A549 (cell line): ENCODE results near the gene GTF3A.

Experiments used
- CBX2 ChIP-seq: fragments of 200-600 bp; sonication (generic); IDR thresholded peaks from 2 replicates; pipeline ENCODE4 v1.6.1; 2016; ENCODE audit warnings: low read depth, mild to moderate bottlenecking, borderline replicate concordance
- EP300 ChIP-seq, 2 experiments: fragments of >200 bp; sonication (Bioruptor Twin); formaldehyde crosslinking; IDR thresholded peaks; 2 replicates in 1 of 2; 3 replicates in 1 of 2; pipeline ENCODE4 v1.6.1; 2016 to 2017
- NFE2L2 ChIP-seq: fragments of 150-350 bp; conservative IDR thresholded peaks from 2 replicates; pipeline ENCODE4 v1.6.1; 2014; ENCODE audit warnings: low read length
- TF ChIP-seq, protein P1 (sequence below): IDR thresholded peaks from 2 replicates; pipeline ENCODE4 v1.6.1; 2012
- TF ChIP-seq, protein P2 (sequence below): fragments of 250-450 bp; sonication (Bioruptor Pico); IDR thresholded peaks from 2 replicates; pipeline ENCODE4 v1.5.0; 2021; ENCODE audit warnings: mild to moderate bottlenecking, moderate library complexity, borderline replicate concordance
- TF ChIP-seq, protein P3 (sequence below): IDR thresholded peaks from 2 replicates; pipeline ENCODE4 v1.6.1; 2012; ENCODE audit warnings: low read depth, borderline replicate concordance
- TF ChIP-seq, protein P4 (sequence below): fragments of >200 bp; sonication (Bioruptor Twin); formaldehyde crosslinking; IDR thresholded peaks from 3 replicates; pipeline ENCODE4 v1.5.1; 2016

DNA sequence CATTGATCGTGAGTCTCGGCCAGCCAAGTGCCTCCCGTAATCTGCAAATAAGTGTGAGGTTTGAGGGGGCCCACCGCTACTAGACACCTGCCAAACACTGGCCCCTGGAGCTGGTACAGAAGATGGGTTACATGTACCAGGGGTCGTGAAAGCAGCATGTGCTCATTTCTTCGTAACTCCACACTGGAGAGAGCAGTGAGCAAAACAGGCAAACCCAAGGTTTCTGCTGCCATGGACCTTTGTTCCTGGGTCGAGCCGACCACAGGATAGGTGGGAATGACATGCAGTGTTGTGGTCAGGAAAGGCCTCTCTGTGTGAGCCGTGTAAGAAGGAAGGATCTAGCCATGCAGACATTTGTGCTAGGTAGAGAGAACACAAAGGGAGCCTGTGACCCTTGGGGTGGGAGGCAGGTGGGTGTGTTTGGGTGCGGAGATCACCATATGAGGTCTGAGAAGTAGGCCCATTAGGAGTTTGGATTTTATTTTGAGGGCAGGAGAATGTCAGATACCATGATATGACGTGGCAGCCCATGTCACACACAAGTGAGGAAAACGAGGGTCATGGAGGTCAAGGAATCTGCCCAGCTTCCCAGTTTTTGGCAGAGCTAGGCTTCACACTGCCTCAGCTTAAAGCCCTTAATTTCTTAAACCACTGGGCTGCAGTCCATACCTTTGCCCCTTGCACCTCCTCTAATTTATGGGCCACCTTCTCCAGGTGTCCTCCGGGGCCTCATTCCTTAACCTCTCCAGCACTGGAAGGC, 919 bp downstream of the GTF3A start:
- no peak for TF ChIP-seq NFE2L2
- TF ChIP-seq CBX2: no peak
- TF ChIP-seq, protein P1, sequence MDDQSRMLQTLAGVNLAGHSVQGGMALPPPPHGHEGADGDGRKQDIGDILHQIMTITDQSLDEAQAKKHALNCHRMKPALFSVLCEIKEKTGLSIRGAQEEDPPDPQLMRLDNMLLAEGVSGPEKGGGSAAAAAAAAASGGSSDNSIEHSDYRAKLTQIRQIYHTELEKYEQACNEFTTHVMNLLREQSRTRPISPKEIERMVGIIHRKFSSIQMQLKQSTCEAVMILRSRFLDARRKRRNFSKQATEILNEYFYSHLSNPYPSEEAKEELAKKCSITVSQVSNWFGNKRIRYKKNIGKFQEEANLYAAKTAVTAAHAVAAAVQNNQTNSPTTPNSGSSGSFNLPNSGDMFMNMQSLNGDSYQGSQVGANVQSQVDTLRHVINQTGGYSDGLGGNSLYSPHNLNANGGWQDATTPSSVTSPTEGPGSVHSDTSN: no peak
- TF ChIP-seq, protein P2, sequence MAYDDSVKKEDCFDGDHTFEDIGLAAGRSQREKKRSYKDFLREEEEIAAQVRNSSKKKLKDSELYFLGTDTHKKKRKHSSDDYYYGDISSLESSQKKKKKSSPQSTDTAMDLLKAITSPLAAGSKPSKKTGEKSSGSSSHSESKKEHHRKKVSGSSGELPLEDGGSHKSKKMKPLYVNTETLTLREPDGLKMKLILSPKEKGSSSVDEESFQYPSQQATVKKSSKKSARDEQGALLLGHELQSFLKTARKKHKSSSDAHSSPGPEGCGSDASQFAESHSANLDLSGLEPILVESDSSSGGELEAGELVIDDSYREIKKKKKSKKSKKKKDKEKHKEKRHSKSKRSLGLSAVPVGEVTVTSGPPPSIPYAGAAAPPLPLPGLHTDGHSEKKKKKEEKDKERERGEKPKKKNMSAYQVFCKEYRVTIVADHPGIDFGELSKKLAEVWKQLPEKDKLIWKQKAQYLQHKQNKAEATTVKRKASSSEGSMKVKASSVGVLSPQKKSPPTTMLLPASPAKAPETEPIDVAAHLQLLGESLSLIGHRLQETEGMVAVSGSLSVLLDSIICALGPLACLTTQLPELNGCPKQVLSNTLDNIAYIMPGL (CRISPR knock-in tag): no peak
- TF ChIP-seq, protein P3, sequence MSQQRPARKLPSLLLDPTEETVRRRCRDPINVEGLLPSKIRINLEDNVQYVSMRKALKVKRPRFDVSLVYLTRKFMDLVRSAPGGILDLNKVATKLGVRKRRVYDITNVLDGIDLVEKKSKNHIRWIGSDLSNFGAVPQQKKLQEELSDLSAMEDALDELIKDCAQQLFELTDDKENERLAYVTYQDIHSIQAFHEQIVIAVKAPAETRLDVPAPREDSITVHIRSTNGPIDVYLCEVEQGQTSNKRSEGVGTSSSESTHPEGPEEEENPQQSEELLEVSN: no peak
- TF ChIP-seq, protein P4, sequence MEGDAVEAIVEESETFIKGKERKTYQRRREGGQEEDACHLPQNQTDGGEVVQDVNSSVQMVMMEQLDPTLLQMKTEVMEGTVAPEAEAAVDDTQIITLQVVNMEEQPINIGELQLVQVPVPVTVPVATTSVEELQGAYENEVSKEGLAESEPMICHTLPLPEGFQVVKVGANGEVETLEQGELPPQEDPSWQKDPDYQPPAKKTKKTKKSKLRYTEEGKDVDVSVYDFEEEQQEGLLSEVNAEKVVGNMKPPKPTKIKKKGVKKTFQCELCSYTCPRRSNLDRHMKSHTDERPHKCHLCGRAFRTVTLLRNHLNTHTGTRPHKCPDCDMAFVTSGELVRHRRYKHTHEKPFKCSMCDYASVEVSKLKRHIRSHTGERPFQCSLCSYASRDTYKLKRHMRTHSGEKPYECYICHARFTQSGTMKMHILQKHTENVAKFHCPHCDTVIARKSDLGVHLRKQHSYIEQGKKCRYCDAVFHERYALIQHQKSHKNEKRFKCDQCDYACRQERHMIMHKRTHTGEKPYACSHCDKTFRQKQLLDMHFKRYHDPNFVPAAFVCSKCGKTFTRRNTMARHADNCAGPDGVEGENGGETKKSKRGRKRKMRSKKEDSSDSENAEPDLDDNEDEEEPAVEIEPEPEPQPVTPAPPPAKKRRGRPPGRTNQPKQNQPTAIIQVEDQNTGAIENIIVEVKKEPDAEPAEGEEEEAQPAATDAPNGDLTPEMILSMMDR: no peak
- no peak for TF ChIP-seq EP300 (IDR thresholded peaks at IDR 0.05)
